Testis (tissue), 3 donors: ENCODE results near the gene INPP5K. TPM values are rescaled to one million over a fixed set of nuclear protein-coding genes. Genes with fewer than 3 reads are reported as not detected.

ENCODE experiments used
- DNase-seq: peaks from one replicate; pipeline ENCODE4 v3.0.0-alpha.2; 2019
- H3K27ac ChIP-seq, 2 donors: fragments of 200-600 bp; sonication (generic); one replicate each; pipeline ENCODE4 v1.5.1; 2019
- H3K27me3 ChIP-seq: fragments of 200-600 bp; sonication (generic); one replicate; pipeline ENCODE4 v1.5.1; 2019
- H3K36me3 ChIP-seq: fragments of 200-600 bp; sonication (generic); one replicate; pipeline ENCODE4 v1.5.1; 2017; ENCODE audit warnings: low read depth; ENCODE audit errors: missing control alignments
- H3K4me1 ChIP-seq: fragments of 200-600 bp; sonication (generic); one replicate; pipeline ENCODE4 v1.5.1; 2019
- H3K4me3 ChIP-seq, 2 donors: fragments of 200-600 bp; sonication (generic); one replicate each; pipeline ENCODE4 v1.5.1; 2017 to 2019
- H3K9me3 ChIP-seq: fragments of 200-600 bp; sonication (generic); one replicate; pipeline ENCODE4 v1.5.1; 2017
- CTCF ChIP-seq, 3 experiments: fragments of 450-650 bp in 2 of 3; fragments of 200-600 bp in 1 of 3; sonication (generic) in 1 of 3; IDR thresholded peaks; one replicate each; pipeline ENCODE4 v1.5.1; 2016 to 2019; ENCODE audit warnings: antibody characterized with exemption in 3 of 3, mild to moderate bottlenecking in 2 of 3, moderate library complexity in 1 of 3
- POLR2A ChIP-seq: fragments of 450-650 bp; IDR thresholded peaks from one replicate; pipeline ENCODE4 v1.6.1; 2017; ENCODE audit warnings: antibody characterized with exemption, mild to moderate bottlenecking, moderate library complexity
- WGBS, 2 donors: methylation state at CpG; one replicate each; pipeline ENCODE4 v1.1.5; 2018; 5-methylcytosine and 5-hydroxymethylcytosine counted together
- intact Hi-C: fragments of 100-400 bp; cut with DNase I; formaldehyde crosslinking; loops from one replicate; pipeline ENCODE4 v1.15.1; 2023; ENCODE audit warnings: low total_unique reads
- polyA plus RNA-seq: library from polyadenylated mRNA; stranded (reverse); fragments of 350-450 nt; fragmentation: Illumina TruSeq; extraction: RNeasy Lipid Tissue Mini Kit (QIAGEN cat#74804); gene quantifications from one replicate; pipeline ENCODE4 v1.2.3, GENCODE V29; 2014; ENCODE audit warnings: low read depth, low replicate concordance; ENCODE audit not compliant: insufficient read depth
- total RNA-seq, 2 donors: library from RNA; depleted of rRNA; stranded (reverse); fragments of >200 nt; gene quantifications; one replicate each; pipeline ENCODE4 v1.2.3, GENCODE V29; 2016

Gene INPP5K
- total and polyA plus RNA-seq, 3 donors from 2014 or later = 81.2 to 87.8 (median 83.4) TPM

GRCh38 chr17:1515640-1516387, 598 bp downstream of the INPP5K start:
- intact Hi-C loops = loop anchor here (10.0 kb wide), 1 partner anchor 161 kb away; no protein-coding TSS in a partner anchor
- TF ChIP-seq POLR2A (no peak), CTCF (IDR thresholded peaks at IDR 0.05) (peak; percentile 36 to 82 (median 64))
- H3K9me3 ChIP-seq = no peaks in the 10 kb centered on the region
- peak overlapping the region; percentile 74 to 90 for H3K27ac ChIP-seq
- 0 to 1% methylated on average over 24 to 30 of the region's 31 CpGs for WGBS, 2 donors
- peak overlapping the region; percentile 87 for H3K4me3 ChIP-seq
- DNase-seq = peak; percentile 82
- H3K27me3 ChIP-seq = no peaks in the 10 kb centered on the region
- H3K4me1 ChIP-seq = peaks cover 22% of the 10 kb centered on the region
- no peaks in the 10 kb centered on the region for H3K36me3 ChIP-seq

- Histone ChIP-seq H3K4me3 (no peak overlapping the region), H3K9me3 (no peaks in the 10 kb centered on the region), H3K27me3 (no peaks in the 10 kb centered on the region), H3K36me3 (no peaks in the 10 kb centered on the region), H3K27ac (peak overlapping the region; percentile 50 to 64), H3K4me1 (peaks cover 18% of the 10 kb centered on the region)
- DNase-seq = no peak
- TF ChIP-seq CTCF (IDR thresholded peaks at IDR 0.05) (no peak), POLR2A (no peak)
- 76 to 93% methylated on average over 2 of the region's 2 CpGs for WGBS, 2 donors
- intact Hi-C loops = loop anchor here (10.0 kb wide), 1 partner anchor 158 kb away; no protein-coding TSS in a partner anchor
These were observed 4.1 kb downstream of the INPP5K start for GRCh38 chr17:1512351-1512750.

- intact Hi-C loops = loop anchor here (10.0 kb wide), 1 partner anchor 157 kb away; no protein-coding TSS in a partner anchor
- H3K36me3 ChIP-seq = no peaks in the 10 kb centered on the region
These were observed 4.6 kb downstream of the INPP5K start for GRCh38 chr17:1511756-1512321.

GRCh38 chr17:1511290-1511689, 5.1 kb downstream of the INPP5K start:
- intact Hi-C loops = loop anchor here (10.0 kb wide), 1 partner anchor 156 kb away; no protein-coding TSS in a partner anchor
- TF ChIP-seq POLR2A = no peak
- no peak for TF ChIP-seq CTCF (IDR thresholded peaks at IDR 0.05)
- peak; percentile 42 for DNase-seq
- no peaks in the 10 kb centered on the region for H3K27me3 ChIP-seq
- peaks cover 18% of the 10 kb centered on the region for H3K4me1 ChIP-seq
- peak overlapping the region in 1 of 2 donors; percentile 64 for H3K27ac ChIP-seq
- no peak overlapping the region for H3K4me3 ChIP-seq
- no peaks in the 10 kb centered on the region for H3K9me3 ChIP-seq
- no peaks in the 10 kb centered on the region for H3K36me3 ChIP-seq
- WGBS, 2 donors = 71% methylated on average over 11 of the region's 11 CpGs

More at GRCh38 chr17:1511756-1512321, 4.6 kb downstream of the INPP5K start:
- Histone ChIP-seq H3K9me3 (no peaks in the 10 kb centered on the region), H3K4me1 (peaks cover 18% of the 10 kb centered on the region), H3K4me3 (no peak overlapping the region), H3K27ac (peak overlapping the region; percentile 50 to 64), H3K27me3 (no peaks in the 10 kb centered on the region)
- no peak for TF ChIP-seq POLR2A
- no peak for TF ChIP-seq CTCF (IDR thresholded peaks at IDR 0.05)
- WGBS, 2 donors = 63 to 64% methylated on average over 6 to 7 of the region's 7 CpGs
- peak; percentile 54 for DNase-seq
